Activated gamma-delta T cell (primary cell): ENCODE measurements around the gene PIGK.
"Not testable (repeated sequence)": the region's sequence is repeated elsewhere in the genome, so short reads cannot be mapped to it uniquely, and the experiment has no call there.

Source experiments
- DNase-seq: peaks from one replicate; lab custom pipeline; 2025; lab: John Stamatoyannopoulos, UW

The PIGK gene

GRCh38 chr1:77193951-77194350 is 25.3 kb downstream of the PIGK start:
- DNase-seq: no peak

GRCh38 chr1:77188770-77189169 is 30.5 kb downstream of the PIGK start:
- no peak for DNase-seq

GRCh38 chr1:77186907-77187306 is 32.3 kb downstream of the PIGK start:
- DNase-seq: not testable (repeated sequence)

GRCh38 chr1:77182083-77182482 is 37.1 kb downstream of the PIGK start:
- DNase-seq: no peak

- DNase-seq: no peak
Measured at GRCh38 chr1:77179632-77180031, 39.6 kb downstream of the PIGK start.

- DNase-seq: no peak
Measured at GRCh38 chr1:77175230-77175844, 43.9 kb downstream of the PIGK start.

- DNase-seq: no peak
Measured at GRCh38 chr1:77170687-77171086, 48.5 kb downstream of the PIGK start.

GRCh38 chr1:77168358-77168757 is 50.9 kb downstream of the PIGK start:
- no peak for DNase-seq

- DNase-seq: no peak
Measured at GRCh38 chr1:77164434-77164944, 54.7 kb downstream of the PIGK start.

- DNase-seq: not testable (repeated sequence)
Measured at GRCh38 chr1:77159706-77160105, 59.5 kb downstream of the PIGK start.

- no peak for DNase-seq
Measured at GRCh38 chr1:77156214-77156613, 63.0 kb downstream of the PIGK start.

- no peak for DNase-seq
Measured at GRCh38 chr1:77146270-77146669, 73.0 kb downstream of the PIGK start.

- no peak for DNase-seq
Measured at GRCh38 chr1:77143529-77144121, 75.6 kb downstream of the PIGK start.

GRCh38 chr1:77139389-77139788 is 79.8 kb downstream of the PIGK start:
- no peak for DNase-seq

GRCh38 chr1:77134359-77134758 is 84.9 kb downstream of the PIGK start:
- DNase-seq: no peak

GRCh38 chr1:77133731-77134358 is 85.4 kb downstream of the PIGK start:
- DNase-seq: no peak

GRCh38 chr1:77126307-77126706 is 92.9 kb downstream of the PIGK start:
- DNase-seq: no peak

GRCh38 chr1:77121503-77121902 is 97.7 kb downstream of the PIGK start:
- no peak for DNase-seq

- no peak for DNase-seq
Measured at GRCh38 chr1:77120950-77121349, 98.3 kb downstream of the PIGK start.

GRCh38 chr1:77118712-77119111 is 100.5 kb downstream of the PIGK start:
- DNase-seq: no peak

- no peak for DNase-seq
Measured at GRCh38 chr1:77104672-77105071, 114.6 kb downstream of the PIGK start.

GRCh38 chr1:77103486-77103885 is 115.7 kb downstream of the PIGK start:
- DNase-seq: no peak

- no peak for DNase-seq
Measured at GRCh38 chr1:77100875-77101274, 118.4 kb downstream of the PIGK start.
